Left lung (tissue), 10 donors: ENCODE results near the gene CASZ1. TPM values are rescaled to one million over a fixed set of nuclear protein-coding genes. Genes with fewer than 3 reads are reported as not detected.

Experiments used
- ATAC-seq: fragments of 200-7000 bp; cut with Tn5 transposase; one replicate; pipeline ENCODE4 v1.9.1; 2020; ENCODE audit warnings: moderate library complexity
- DNase-seq, 4 donors: peaks; one replicate each; pipeline ENCODE4 v3.0.0-alpha.2; 2013 to 2020
- H3K27ac ChIP-seq, 2 donors: fragments of 200-600 bp; sonication (generic) in 1 of 2; one replicate each; pipeline versions ENCODE4 v1.5.0 to v1.8.0; 2020 to 2021
- H3K27me3 ChIP-seq, 2 donors: fragments of 200-600 bp; sonication (generic) in 1 of 2; one replicate each; pipeline versions ENCODE4 v1.5.0 to v1.8.0; 2020 to 2021
- H3K36me3 ChIP-seq, 2 donors: fragments of 200-600 bp; sonication (generic) in 1 of 2; one replicate each; pipeline versions ENCODE4 v1.5.0 to v1.8.0; 2020 to 2021
- H3K4me1 ChIP-seq, 2 donors: fragments of 200-600 bp; one replicate each; pipeline ENCODE4 v1.8.0; 2021
- H3K4me3 ChIP-seq, 2 donors: fragments of 200-600 bp; sonication (generic) in 1 of 2; one replicate each; pipeline versions ENCODE4 v1.5.0 to v1.8.0; 2020 to 2021; ENCODE audit warnings: mild to moderate bottlenecking in 1 of 2
- H3K9me3 ChIP-seq, 2 donors: fragments of 200-600 bp; sonication (generic) in 1 of 2; one replicate each; pipeline versions ENCODE4 v1.5.0 to v1.8.0; 2020 to 2021
- intact Hi-C, 2 donors: fragments of 100-400 bp; cut with DNase I; formaldehyde crosslinking; loops; one replicate each; pipeline versions ENCODE4 v1.11.2 to v1.14.2; 2022
- polyA plus RNA-seq, 6 donors: library from polyadenylated mRNA; unstranded; fragments of 120-200 nt; gene quantifications; one replicate each; pipeline ENCODE4 v1.2.1, GENCODE V29; 2013; ENCODE audit not compliant: insufficient read length in 6 of 6
- total RNA-seq, 2 donors: library from RNA; stranded (reverse); fragmentation: NEBNext Ultra II Directional; extraction: Animal tissue kit (Norgen Biotek cat#: 25700); gene quantifications; one replicate each; pipeline ENCODE4 v1.2.1, GENCODE V29; 2021
- TF ChIP-seq, protein P1 (sequence below), 2 donors: fragments of 200-600 bp; sonication (generic) in 1 of 2; IDR thresholded peaks; one replicate each; pipeline versions ENCODE4 v1.5.0 to v1.8.0; 2021; ENCODE audit warnings: antibody characterized with exemption in 2 of 2
- donor health status: DM: no; HTN: yes; CAD: no.
- donor health status: DM: no; HTN: no; CAD: no.

The CASZ1 gene
- total and polyA plus RNA-seq, 8 donors, result 15.1 to 44.0 (median 21.1) TPM

DNA sequence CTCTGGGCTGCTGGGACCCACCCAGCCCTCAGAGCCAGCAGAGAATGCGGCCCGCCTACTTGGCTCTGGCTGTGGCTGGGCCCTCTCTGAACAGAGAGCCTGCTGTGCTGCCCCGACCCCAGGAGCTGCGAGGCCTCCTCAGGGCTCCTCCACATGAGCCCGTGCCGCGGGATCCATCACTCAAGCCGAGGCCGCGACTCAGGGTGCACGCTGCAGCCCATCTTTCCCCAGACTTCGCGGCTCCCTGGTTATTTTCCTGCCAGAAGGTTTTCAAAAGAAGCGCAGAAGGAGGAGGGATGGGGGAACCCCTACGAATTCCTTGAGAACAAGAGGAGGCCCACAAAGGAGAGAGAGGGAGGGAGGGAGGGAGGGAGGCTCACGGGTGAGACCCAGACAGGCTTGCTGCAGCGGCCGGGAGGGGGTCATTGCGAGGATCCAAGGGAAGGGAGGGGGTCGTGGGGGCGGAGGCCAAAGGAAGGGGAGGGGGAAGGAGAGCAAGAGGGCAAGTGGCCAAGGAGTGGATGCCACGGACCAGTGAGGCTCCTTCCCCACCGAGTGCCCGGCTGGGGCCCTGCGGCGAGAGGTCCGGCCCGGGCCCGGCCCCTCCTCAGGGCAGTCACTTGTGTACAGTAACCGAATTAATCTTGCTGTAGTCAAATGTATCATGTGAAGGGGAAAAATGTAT is 146.8 kb downstream of the CASZ1 start:
- peaks cover 0 to 93% of the 10 kb centered on the region in 2 donors for H3K36me3 ChIP-seq

DNA sequence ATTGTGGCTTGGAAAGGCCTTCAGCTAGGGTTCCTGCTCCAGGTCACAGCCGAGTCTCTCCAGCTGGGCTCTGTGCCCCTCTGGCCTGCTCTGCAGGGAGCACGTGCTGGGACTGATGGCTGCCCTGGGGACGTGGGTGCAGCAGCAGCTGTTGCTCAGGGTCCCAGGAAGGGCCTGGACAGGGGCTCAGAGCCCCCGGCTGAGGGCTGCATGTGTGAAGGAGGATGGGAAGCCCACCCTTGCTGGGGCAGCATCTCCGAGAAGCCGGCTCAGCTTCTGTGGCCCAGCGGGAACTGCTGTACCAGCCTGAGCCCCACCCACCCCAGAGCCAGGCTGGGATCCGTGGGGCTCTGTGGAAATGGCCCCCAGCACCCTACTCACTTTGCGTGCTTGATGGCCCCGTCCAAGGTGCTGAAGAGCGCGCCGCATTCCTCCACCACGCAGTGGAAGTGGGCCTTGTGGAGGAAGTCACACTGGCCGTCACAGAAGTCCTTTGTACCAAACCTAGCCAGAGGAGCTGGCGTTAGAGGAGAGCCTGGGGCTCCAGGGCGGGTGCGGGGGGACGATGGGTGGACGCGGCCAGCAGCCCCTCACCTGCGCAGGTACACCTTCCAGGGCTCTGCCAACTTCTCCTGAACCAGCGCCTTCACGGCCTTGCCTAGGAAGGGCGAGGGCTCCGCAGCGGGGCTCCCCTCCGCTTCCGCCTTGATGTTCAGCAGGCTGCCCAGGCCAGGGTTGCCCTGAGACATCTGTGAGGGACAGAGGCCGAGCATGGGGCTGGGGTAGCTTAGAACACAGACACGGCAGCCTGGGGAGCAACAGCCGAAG is 147.5 kb downstream of the CASZ1 start:
- intact Hi-C loops, result no loop called here
- no peak overlapping the region for H3K4me3 ChIP-seq
- no peak for ATAC-seq
- no peak for DNase-seq
- H3K4me1 ChIP-seq, result peaks cover 7 to 15% of the 10 kb centered on the region in 2 donors
- peaks cover 0 to 93% of the 10 kb centered on the region in 2 donors for H3K36me3 ChIP-seq
- TF ChIP-seq, protein P1, sequence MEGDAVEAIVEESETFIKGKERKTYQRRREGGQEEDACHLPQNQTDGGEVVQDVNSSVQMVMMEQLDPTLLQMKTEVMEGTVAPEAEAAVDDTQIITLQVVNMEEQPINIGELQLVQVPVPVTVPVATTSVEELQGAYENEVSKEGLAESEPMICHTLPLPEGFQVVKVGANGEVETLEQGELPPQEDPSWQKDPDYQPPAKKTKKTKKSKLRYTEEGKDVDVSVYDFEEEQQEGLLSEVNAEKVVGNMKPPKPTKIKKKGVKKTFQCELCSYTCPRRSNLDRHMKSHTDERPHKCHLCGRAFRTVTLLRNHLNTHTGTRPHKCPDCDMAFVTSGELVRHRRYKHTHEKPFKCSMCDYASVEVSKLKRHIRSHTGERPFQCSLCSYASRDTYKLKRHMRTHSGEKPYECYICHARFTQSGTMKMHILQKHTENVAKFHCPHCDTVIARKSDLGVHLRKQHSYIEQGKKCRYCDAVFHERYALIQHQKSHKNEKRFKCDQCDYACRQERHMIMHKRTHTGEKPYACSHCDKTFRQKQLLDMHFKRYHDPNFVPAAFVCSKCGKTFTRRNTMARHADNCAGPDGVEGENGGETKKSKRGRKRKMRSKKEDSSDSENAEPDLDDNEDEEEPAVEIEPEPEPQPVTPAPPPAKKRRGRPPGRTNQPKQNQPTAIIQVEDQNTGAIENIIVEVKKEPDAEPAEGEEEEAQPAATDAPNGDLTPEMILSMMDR (IDR thresholded peaks at IDR 0.05), result no peak
- no peaks in the 10 kb centered on the region for H3K27me3 ChIP-seq
- H3K9me3 ChIP-seq, result no peaks in the 10 kb centered on the region
- no peak overlapping the region for H3K27ac ChIP-seq

More for the DNA sequence above, 146.8 kb downstream of the CASZ1 start:
- no peak for ATAC-seq
- intact Hi-C loops, result no loop called here
- no peak for DNase-seq
- Histone ChIP-seq H3K27ac (no peak overlapping the region), H3K4me1 (peaks cover 7 to 15% of the 10 kb centered on the region in 2 donors), H3K27me3 (no peaks in the 10 kb centered on the region), H3K4me3 (no peak overlapping the region), H3K9me3 (no peaks in the 10 kb centered on the region)
- TF ChIP-seq, protein P1 (IDR thresholded peaks at IDR 0.05), result no peak

DNA sequence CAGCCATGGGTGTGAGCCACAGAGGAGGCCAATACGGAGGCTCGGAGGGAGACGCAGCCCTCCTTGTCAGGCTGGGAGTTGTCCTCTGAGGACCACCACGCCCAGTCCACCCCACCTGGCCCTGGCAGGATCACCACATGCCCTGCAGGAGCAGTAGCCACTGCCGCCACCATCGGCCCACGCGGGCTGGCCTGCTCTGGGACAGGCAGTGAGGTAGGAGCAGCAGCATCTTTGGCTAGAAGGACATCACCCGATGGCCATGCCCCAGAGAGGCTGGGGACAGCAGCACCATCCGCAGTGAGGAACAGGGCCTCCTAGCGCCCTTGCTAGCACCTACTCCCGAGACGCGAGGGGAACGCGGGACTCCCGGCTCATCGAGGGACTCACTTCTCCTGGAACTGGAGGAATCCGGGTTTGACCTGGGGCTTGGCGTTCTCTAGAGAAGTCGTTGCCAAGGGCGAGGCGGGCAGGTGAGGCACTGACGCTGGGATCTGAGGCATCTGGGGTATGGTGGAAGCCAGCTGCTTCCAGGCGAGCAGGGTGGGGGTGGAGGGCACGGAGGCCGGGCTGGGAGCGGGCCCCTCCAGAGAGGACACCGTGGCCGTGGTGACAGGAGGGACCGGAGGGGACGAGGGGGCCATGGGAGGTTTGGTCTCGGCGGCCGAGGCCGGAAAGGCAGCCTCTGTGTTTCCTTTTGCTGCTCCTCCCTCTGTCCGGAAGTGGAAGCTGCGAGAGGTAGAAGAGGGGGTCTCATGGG is 148.9 kb downstream of the CASZ1 start:
- Histone ChIP-seq H3K4me3 (no peak overlapping the region), H3K27me3 (no peaks in the 10 kb centered on the region), H3K9me3 (no peaks in the 10 kb centered on the region), H3K27ac (no peak overlapping the region), H3K36me3 (peaks cover 0 to 93% of the 10 kb centered on the region in 2 donors), H3K4me1 (peaks cover 7 to 15% of the 10 kb centered on the region in 2 donors)
- no peak for ATAC-seq
- no peak for DNase-seq
- TF ChIP-seq, protein P1 (IDR thresholded peaks at IDR 0.05), result no peak
- intact Hi-C loops, result no loop called here

DNA sequence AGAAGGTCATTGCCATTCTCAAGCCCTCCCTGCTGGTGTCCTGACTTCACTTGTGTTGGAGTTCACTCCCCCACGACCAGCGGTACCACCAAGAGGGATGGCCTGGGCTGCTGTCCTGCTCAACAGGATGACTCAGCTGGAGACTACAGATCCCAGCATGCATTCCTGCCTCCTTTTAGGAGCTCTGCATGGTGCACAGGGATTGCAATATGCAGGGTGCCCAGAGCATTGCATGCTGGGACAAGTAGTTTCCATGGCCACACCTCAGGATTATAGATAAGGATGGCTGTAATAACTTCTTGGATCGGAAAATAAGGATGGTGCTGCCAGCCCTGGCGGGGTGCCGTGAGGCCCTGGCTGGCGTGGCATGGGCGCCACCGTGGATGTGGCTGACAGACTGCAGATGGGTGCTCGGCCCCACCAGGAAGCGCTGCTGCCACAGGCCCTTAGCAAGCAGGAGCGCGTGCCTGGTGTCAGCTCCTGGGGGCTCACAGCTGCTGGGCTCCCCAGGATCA is 150.0 kb downstream of the CASZ1 start:
- H3K36me3 ChIP-seq, result peaks cover 0 to 92% of the 10 kb centered on the region in 2 donors

More for the DNA sequence above, 150.0 kb downstream of the CASZ1 start:
- intact Hi-C loops, result no loop called here
- H3K27ac ChIP-seq, result no peak overlapping the region
- no peak for ATAC-seq
- DNase-seq, result no peak
- H3K4me3 ChIP-seq, result no peak overlapping the region
- H3K9me3 ChIP-seq, result no peaks in the 10 kb centered on the region
- no peaks in the 10 kb centered on the region for H3K27me3 ChIP-seq
- TF ChIP-seq, protein P1 (IDR thresholded peaks at IDR 0.05), result no peak
- H3K4me1 ChIP-seq, result peaks cover 5 to 6% of the 10 kb centered on the region in 2 donors
